H1 (cell line): ENCODE measurements around the gene P2RX1. TPM values are rescaled to one million over a fixed set of nuclear protein-coding genes. Genes with fewer than 3 reads are reported as not detected.

Source experiments
- CTCF ChIA-PET: fragments of 300-600 bp; sonication (Branson Sonifier 250); formaldehyde crosslinking; loops from one replicate; lab custom pipeline; 2021; ENCODE audit not compliant: partially characterized antibody; lab: Charles Lee
- POLR2A ChIA-PET: fragments of 300-600 bp; sonication (Branson Sonifier 250); formaldehyde crosslinking; loops from one replicate; lab custom pipeline; 2021; ENCODE audit warnings: inconsistent platforms; ENCODE audit not compliant: partially characterized antibody; lab: Charles Lee
- DNase-seq, 2 experiments: peaks; one replicate each; pipeline versions ENCODE4 v3.0.0 to v3.0.0-alpha.2; 2010 to 2022; ENCODE audit warnings: low spot score in 2 of 2, low read depth in 1 of 2, mixed read lengths in 1 of 2
- FAIRE-seq: peaks from 2 replicates; lab custom pipeline; 2011; peaks lifted over from hg19 to GRCh38; lab: Jason Lieb, UNC
- H2AFZ ChIP-seq: 2 replicates; pipeline ENCODE4 v1.8.1; 2012; ENCODE audit warnings: low read length, inconsistent platforms
- H2AK5ac ChIP-seq: 2 replicates; pipeline ENCODE4 v1.6.1; 2013; ENCODE audit warnings: low read depth, low read length
- H2BK120ac ChIP-seq: replicated peaks from 2 replicates; pipeline ENCODE3; 2013; ENCODE audit warnings: low read depth, low read length, inconsistent platforms
- H2BK12ac ChIP-seq: 2 replicates; pipeline ENCODE4 v1.6.1; 2013; ENCODE audit warnings: low read depth, low read length
- H2BK15ac ChIP-seq: 2 replicates; pipeline ENCODE4 v1.6.1; 2013; ENCODE audit warnings: low read length
- H2BK20ac ChIP-seq: 2 replicates; pipeline ENCODE4 v1.6.1; 2013; ENCODE audit warnings: low read length
- H2BK5ac ChIP-seq: 2 replicates; pipeline ENCODE4 v1.6.1; 2013; ENCODE audit warnings: low read depth, low read length
- H3K14ac ChIP-seq: 2 replicates; pipeline ENCODE4 v1.6.1; 2013; ENCODE audit warnings: inconsistent platforms; ENCODE audit not compliant: insufficient read length
- H3K18ac ChIP-seq: 2 replicates; pipeline ENCODE4 v1.6.1; 2013; ENCODE audit warnings: low read length; ENCODE audit errors: extremely low read depth
- H3K23ac ChIP-seq: 2 replicates; pipeline ENCODE4 v1.6.1; 2013; ENCODE audit warnings: inconsistent platforms; ENCODE audit not compliant: insufficient read length
- H3K23me2 ChIP-seq: 2 replicates; pipeline ENCODE4 v1.6.1; 2013; ENCODE audit warnings: low read depth, low read length
- H3K27ac ChIP-seq: 2 replicates; pipeline ENCODE4 v1.6.1; 2011; ENCODE audit warnings: low read depth, low read length, inconsistent platforms
- H3K27me3 ChIP-seq, 4 experiments: replicated peaks in 1 of 4; 1 replicate in 1 of 4; 2 replicates in 3 of 4; pipeline versions ENCODE4 v1.6.1 to v1.8.1; 2011 to 2013; ENCODE audit warnings: low read length in 3 of 4, mild to moderate bottlenecking in 3 of 4, inconsistent platforms in 2 of 4, mixed read lengths in 2 of 4, moderate library complexity in 1 of 4; ENCODE audit not compliant: control insufficient read depth in 3 of 4, insufficient read depth in 3 of 4; ENCODE audit errors: extremely low read depth in 1 of 4
- H3K36me3 ChIP-seq, 4 experiments: 2 replicates each; pipeline versions ENCODE4 v1.6.1 to v1.8.1; 2011 to 2013; ENCODE audit warnings: mild to moderate bottlenecking in 4 of 4, low read length in 3 of 4, moderate library complexity in 2 of 4, control low read depth in 1 of 4, inconsistent platforms in 1 of 4; ENCODE audit not compliant: insufficient read depth in 4 of 4, control insufficient read depth in 2 of 4
- H3K4ac ChIP-seq: replicated peaks from 2 replicates; pipeline ENCODE3; 2013; ENCODE audit warnings: low read length, low read depth, mixed read lengths, inconsistent platforms; ENCODE audit not compliant: insufficient read length
- H3K4me1 ChIP-seq, 4 experiments: replicated peaks in 1 of 4; 1 replicate in 1 of 4; 2 replicates in 3 of 4; pipeline versions ENCODE4 v1.6.1 to v1.8.1; 2011 to 2013; ENCODE audit warnings: low read length in 3 of 4, inconsistent platforms in 2 of 4, mixed read lengths in 1 of 4; ENCODE audit not compliant: insufficient read depth in 4 of 4, control insufficient read depth in 3 of 4
- H3K4me2 ChIP-seq, 2 experiments: 2 replicates each; pipeline versions ENCODE4 v1.6.1 to v1.8.1; 2011 to 2013; ENCODE audit warnings: low read depth in 2 of 2, low read length in 2 of 2, control low read depth in 1 of 2, inconsistent platforms in 1 of 2, mild to moderate bottlenecking in 1 of 2; ENCODE audit not compliant: insufficient read depth in 1 of 2
- H3K4me3 ChIP-seq, 4 experiments: fragments of 200-600, 300-600 bp in 1 of 4; sonication (generic), shearing (Covaris generic), sonication (Bioruptor Twin) in 1 of 4; 2 replicates each; pipeline versions ENCODE4 v1.5.1 to v1.8.1; 2011 to 2016; ENCODE audit warnings: low read length in 4 of 4, low read depth in 3 of 4, control low read depth in 2 of 4, inconsistent platforms in 2 of 4, mild to moderate bottlenecking in 2 of 4, mixed read lengths in 1 of 4, moderate library complexity in 1 of 4; ENCODE audit not compliant: insufficient read depth in 2 of 4; ENCODE audit errors: extremely low read depth in 1 of 4
- H3K56ac ChIP-seq: replicated peaks from 2 replicates; pipeline ENCODE3; 2013; ENCODE audit warnings: low read depth, mild to moderate bottlenecking, mixed read lengths, low read length, inconsistent platforms; ENCODE audit not compliant: insufficient read length
- H3K79me1 ChIP-seq: 2 replicates; pipeline ENCODE4 v1.6.1; 2013; ENCODE audit warnings: low read depth, low read length, control low read depth
- H3K79me2 ChIP-seq, 2 experiments: 2 replicates each; pipeline versions ENCODE4 v1.6.1 to v1.8.1; 2012 to 2013; ENCODE audit warnings: low read length in 2 of 2, mild to moderate bottlenecking in 2 of 2, inconsistent platforms in 1 of 2; ENCODE audit not compliant: insufficient read depth in 2 of 2, control insufficient read depth in 1 of 2
- H3K9ac ChIP-seq, 4 experiments: replicated peaks in 1 of 4; 1 replicate in 1 of 4; 2 replicates in 3 of 4; pipeline versions ENCODE4 v1.6.1 to v1.8.1; 2011 to 2013; ENCODE audit warnings: low read depth in 3 of 4, low read length in 3 of 4, control low read depth in 2 of 4, mild to moderate bottlenecking in 2 of 4, moderate library complexity in 2 of 4, inconsistent platforms in 1 of 4; ENCODE audit errors: extremely low read depth in 1 of 4
- H3K9me3 ChIP-seq, 2 experiments: 2 replicates each; pipeline versions ENCODE4 v1.6.1 to v1.8.1; 2012 to 2013; ENCODE audit warnings: mild to moderate bottlenecking in 2 of 2, moderate library complexity in 2 of 2, control low read depth in 1 of 2, inconsistent platforms in 1 of 2, low read depth in 1 of 2, low read length in 1 of 2, mixed read lengths in 1 of 2; ENCODE audit not compliant: insufficient read depth in 2 of 2
- H4K20me1 ChIP-seq, 2 experiments: replicated peaks in 1 of 2; 2 replicates each; pipeline versions ENCODE3 to v1.8.1; 2011 to 2013; ENCODE audit warnings: inconsistent platforms in 2 of 2, low read length in 2 of 2, mild to moderate bottlenecking in 1 of 2; ENCODE audit not compliant: insufficient read depth in 2 of 2, control insufficient read depth in 1 of 2
- H4K5ac ChIP-seq: 2 replicates; pipeline ENCODE4 v1.6.1; 2013; ENCODE audit warnings: low read length, low read depth, mixed read lengths, inconsistent platforms; ENCODE audit not compliant: insufficient read length
- H4K8ac ChIP-seq: 2 replicates; pipeline ENCODE4 v1.8.0; 2013; ENCODE audit warnings: mild to moderate bottlenecking, moderate library complexity, low read length, inconsistent platforms; ENCODE audit not compliant: insufficient read depth; ENCODE audit errors: extremely low read depth
- H4K91ac ChIP-seq: replicated peaks from 2 replicates; pipeline ENCODE3; 2013; ENCODE audit warnings: low read length, mixed read lengths, inconsistent platforms; ENCODE audit not compliant: insufficient read length
- EZH2 ChIP-seq: fragments of 200-600 bp; sonication (generic); IDR thresholded peaks from 2 replicates; pipeline ENCODE4 v1.7.1; 2012; ENCODE audit warnings: low read depth, mild to moderate bottlenecking, moderate library complexity, low read length, inconsistent platforms; ENCODE audit not compliant: severe bottlenecking
- KDM1A ChIP-seq: fragments of 200-600, 300-600 bp; sonication (generic); IDR thresholded peaks from 2 replicates; pipeline ENCODE4 v1.7.1; 2016; ENCODE audit warnings: mild to moderate bottlenecking, low read length, borderline replicate concordance
- NANOG ChIP-seq: IDR thresholded peaks from 2 replicates; pipeline ENCODE4 v1.6.1; 2011; ENCODE audit warnings: low read length, low read depth, mild to moderate bottlenecking, inconsistent platforms; ENCODE audit not compliant: insufficient read depth, poor library complexity, severe bottlenecking
- RNF2 ChIP-seq: fragments of 200-900, 300-1000 bp; sonication (generic); IDR thresholded peaks from 2 replicates; pipeline ENCODE4 v1.7.1; 2016; ENCODE audit warnings: borderline replicate concordance, low read depth, mild to moderate bottlenecking, antibody characterized with exemption, low read length; ENCODE audit not compliant: poor library complexity, severe bottlenecking; ENCODE audit errors: missing control alignments
- TAF1 ChIP-seq: IDR thresholded peaks from 2 replicates; pipeline ENCODE4 v1.6.1; 2011; ENCODE audit warnings: mild to moderate bottlenecking, low read depth, low read length
- WGBS, 2 experiments: shearing (Covaris generic) in 1 of 2; methylation state at CpG; one replicate each; pipeline versions ENCODE4 v1.1.6 to v1.1.7; 2013 to 2015; ENCODE audit warnings: low lambda C conversion rate in 2 of 2, mixed read lengths in 2 of 2, inconsistent platforms in 1 of 2, low coverage in 1 of 2, missing lambda C conversion rate in 1 of 2; ENCODE audit not compliant: insufficient replicate concordance in 2 of 2, insufficient coverage in 1 of 2, insufficient read length in 1 of 2; ENCODE audit errors: extremely low coverage in 1 of 2, missing lambda C conversion rate in 1 of 2; 5-methylcytosine and 5-hydroxymethylcytosine counted together
- polyA plus RNA-seq, 7 experiments: library from polyadenylated mRNA; depleted of rRNA in 3 of 7; stranded (reverse) in 5 of 7; unstranded in 2 of 7; fragments of >200 nt in 5 of 7; fragments of 200-250 nt in 2 of 7; gene quantifications; 1 replicate in 5 of 7; 2 replicates in 1 of 7; 4 replicates in 1 of 7; pipeline versions ENCODE4 v1.2.1 to v1.2.3, GENCODE V29; 2011 to 2013; ENCODE audit warnings: missing spikeins in 2 of 7, mixed read lengths in 2 of 7
- total RNA-seq: library from RNA; stranded (reverse); fragmentation: NEBNext Ultra II Directional; extraction: Animal tissue kit (Norgen Biotek cat#: 25700); gene quantifications from 2 replicates; pipeline ENCODE4 v1.2.1, GENCODE V29; 2021

P2RX1 gene
- total and polyA plus RNA-seq, 2 of the 8 experiments (the other 6 are each of a cell fraction or from before 2014, with no cell fraction given), result 0.45 to 1.1 TPM

GRCh38 chr17:3906881-3907280 lies 9.4 kb downstream of the P2RX1 start:
- Histone ChIP-seq H3K9me3 (no peaks in the 10 kb centered on the region), H3K27ac (no peak overlapping the region), H2BK15ac (peak overlapping the region; percentile 100), H3K36me3 (0 out of 8 replicates have a peak, but pooled peaks cover 0 to 2% (median 0%) of the 10 kb centered on the region in 4 experiments), H2BK20ac (peak overlapping the region; percentile 93), H3K14ac (no peak overlapping the region), H4K91ac (peak overlapping the region; percentile 52), H2AK5ac (no peak overlapping the region), H3K4me3 (no peak overlapping the region), H3K18ac (peak overlapping the region; percentile 56), H2AFZ (no peak overlapping the region), H3K23me2 (peaks cover 5% of the 10 kb centered on the region; the same call in 1 of the 2 replicates), H4K5ac (no peak overlapping the region), H4K20me1 (no peaks in the 10 kb centered on the region), H3K9ac (no peak overlapping the region), H3K4me2 (no peak overlapping the region), H3K56ac (no peak overlapping the region), H2BK120ac (no peak overlapping the region), H3K23ac (no peak overlapping the region), H3K4me1 (peaks cover 0 to 31% (median 25%) of the 10 kb centered on the region in 4 experiments; a peak in 6 of 7 replicates), H3K4ac (no peak overlapping the region), H3K27me3 (no peaks in the 10 kb centered on the region), H4K8ac (no peak overlapping the region), H3K79me2 (no peaks in the 10 kb centered on the region), H2BK12ac (peak overlapping the region; percentile 97; the same call in 1 of the 2 replicates), H3K79me1 (no peaks in the 10 kb centered on the region), H2BK5ac (0 out of 2 replicates have a peak overlapping the region, but pooled peaks have one; percentile 32)
- no peak for TF ChIP-seq NANOG
- TF ChIP-seq RNF2, result no peak
- TF ChIP-seq TAF1, result no peak
- TF ChIP-seq EZH2, result no peak
- 0 out of 2 replicates have a peak, but pooled peaks have one; percentile 14 for TF ChIP-seq KDM1A
- ChIA-PET CTCF (interaction anchor here (0.6 to 13.2 kb wide), 19 partner anchors 8 to 172 kb away, joined by 3 to 131 read pairs (median 5); partner anchors contain the start of genes ITGAE and NCBP3), POLR2A (interaction anchor here (1.0 to 1.2 kb wide), 4 partner anchors 10 to 66 kb away, joined by 3 to 4 read pairs (median 4); no protein-coding TSS in a partner anchor)
- 85% methylated on average over 4 of the region's 4 CpGs; no CpG with 5 or more reads in 1 of the 2 experiments for WGBS, 2 experiments
- no peak for FAIRE-seq
- no peak for DNase-seq
